OCI-LY3 (cell line): ENCODE measurements around the gene NXPH4.

ENCODE experiments used
- H2AFZ ChIP-seq: fragments of 200-600, 300-600 bp; shearing (Covaris generic); 2 replicates; pipeline ENCODE4 v1.6.0; 2014; ENCODE audit warnings: antibody characterized with exemption, low read depth, low read length
- H3K27ac ChIP-seq: fragments of 200-600, 300-600 bp; sonication (generic); 2 replicates; pipeline ENCODE4 v1.5.1; 2014; ENCODE audit warnings: mild to moderate bottlenecking, low read length, moderate library complexity, mixed read lengths
- H3K27me3 ChIP-seq: fragments of 200-600, 300-600 bp; sonication (generic); 2 replicates; pipeline ENCODE4 v1.6.1; 2014; ENCODE audit warnings: low read depth, low read length, mixed read lengths
- H3K36me3 ChIP-seq: fragments of 200-600, 300-600 bp; sonication (generic); replicated peaks from 2 replicates; pipeline ENCODE3; 2014; ENCODE audit warnings: low read depth, low read length, mixed read lengths
- H3K4me1 ChIP-seq: fragments of 300-600, 200-600 bp; sonication (generic); 2 replicates; pipeline ENCODE4 v1.6.1; 2014; ENCODE audit warnings: low read length, mixed read lengths
- H3K4me2 ChIP-seq: fragments of 200-600, 300-600 bp; sonication (generic); 2 replicates; pipeline ENCODE4 v1.6.1; 2014; ENCODE audit warnings: low read length, mixed read lengths
- H3K4me3 ChIP-seq: fragments of 300-600, 200-600 bp; sonication (generic); 2 replicates; pipeline ENCODE4 v1.5.1; 2014; ENCODE audit warnings: antibody characterized with exemption, mild to moderate bottlenecking, low read length, moderate library complexity
- H3K79me2 ChIP-seq: fragments of 300-600, 200-600 bp; shearing (Covaris generic); 2 replicates; pipeline ENCODE4 v1.6.1; 2014; ENCODE audit warnings: mild to moderate bottlenecking, low read length, mixed read lengths
- H3K9ac ChIP-seq: fragments of 300-600, 200-600 bp; shearing (Covaris generic); 2 replicates; pipeline ENCODE4 v1.6.0; 2014; ENCODE audit warnings: mild to moderate bottlenecking, low read length, moderate library complexity
- H3K9me3 ChIP-seq: fragments of 200-600, 300-600 bp; shearing (Covaris generic); 2 replicates; pipeline ENCODE4 v1.6.1; 2014; ENCODE audit warnings: low read length, mixed read lengths; ENCODE audit not compliant: insufficient read depth
- H4K20me1 ChIP-seq: fragments of 200-600, 300-600 bp; sonication (generic); 2 replicates; pipeline ENCODE4 v1.6.1; 2016; ENCODE audit warnings: low read length, mixed read lengths; ENCODE audit not compliant: insufficient read depth
- EZH2phosphoT487 ChIP-seq: fragments of 200-600 bp; shearing (Covaris generic); IDR thresholded peaks from 2 replicates; pipeline ENCODE4 v1.6.1; 2018; ENCODE audit warnings: antibody characterized with exemption, mixed run types, low read depth
- TF ChIP-seq, protein P1 (sequence below): fragments of 200-600, 300-600 bp; sonication (generic); IDR thresholded peaks from 2 replicates; pipeline ENCODE4 v1.5.1; 2014; ENCODE audit warnings: antibody characterized with exemption, low read length, low read depth

NXPH4 gene

GRCh38 chr12:57231276-57232021 lies 14.9 kb downstream of the NXPH4 start:
- Histone ChIP-seq H3K27ac (0 out of 2 replicates have a peak overlapping the region, but pooled peaks have one; percentile 71), H3K4me2 (peak overlapping the region; percentile 100), H3K27me3 (no peaks in the 10 kb centered on the region), H4K20me1 (peaks cover 17% of the 10 kb centered on the region), H3K36me3 (peaks cover 47% of the 10 kb centered on the region), H3K4me3 (peak overlapping the region; percentile 82), H3K9ac (peak overlapping the region; percentile 97), H3K4me1 (peaks cover 23% of the 10 kb centered on the region), H2AFZ (no peak overlapping the region), H3K9me3 (no peaks in the 10 kb centered on the region), H3K79me2 (peaks cover 29% of the 10 kb centered on the region)
- TF ChIP-seq EZH2phosphoT487, result no peak
- TF ChIP-seq, protein P1, sequence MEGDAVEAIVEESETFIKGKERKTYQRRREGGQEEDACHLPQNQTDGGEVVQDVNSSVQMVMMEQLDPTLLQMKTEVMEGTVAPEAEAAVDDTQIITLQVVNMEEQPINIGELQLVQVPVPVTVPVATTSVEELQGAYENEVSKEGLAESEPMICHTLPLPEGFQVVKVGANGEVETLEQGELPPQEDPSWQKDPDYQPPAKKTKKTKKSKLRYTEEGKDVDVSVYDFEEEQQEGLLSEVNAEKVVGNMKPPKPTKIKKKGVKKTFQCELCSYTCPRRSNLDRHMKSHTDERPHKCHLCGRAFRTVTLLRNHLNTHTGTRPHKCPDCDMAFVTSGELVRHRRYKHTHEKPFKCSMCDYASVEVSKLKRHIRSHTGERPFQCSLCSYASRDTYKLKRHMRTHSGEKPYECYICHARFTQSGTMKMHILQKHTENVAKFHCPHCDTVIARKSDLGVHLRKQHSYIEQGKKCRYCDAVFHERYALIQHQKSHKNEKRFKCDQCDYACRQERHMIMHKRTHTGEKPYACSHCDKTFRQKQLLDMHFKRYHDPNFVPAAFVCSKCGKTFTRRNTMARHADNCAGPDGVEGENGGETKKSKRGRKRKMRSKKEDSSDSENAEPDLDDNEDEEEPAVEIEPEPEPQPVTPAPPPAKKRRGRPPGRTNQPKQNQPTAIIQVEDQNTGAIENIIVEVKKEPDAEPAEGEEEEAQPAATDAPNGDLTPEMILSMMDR, result no peak

DNA sequence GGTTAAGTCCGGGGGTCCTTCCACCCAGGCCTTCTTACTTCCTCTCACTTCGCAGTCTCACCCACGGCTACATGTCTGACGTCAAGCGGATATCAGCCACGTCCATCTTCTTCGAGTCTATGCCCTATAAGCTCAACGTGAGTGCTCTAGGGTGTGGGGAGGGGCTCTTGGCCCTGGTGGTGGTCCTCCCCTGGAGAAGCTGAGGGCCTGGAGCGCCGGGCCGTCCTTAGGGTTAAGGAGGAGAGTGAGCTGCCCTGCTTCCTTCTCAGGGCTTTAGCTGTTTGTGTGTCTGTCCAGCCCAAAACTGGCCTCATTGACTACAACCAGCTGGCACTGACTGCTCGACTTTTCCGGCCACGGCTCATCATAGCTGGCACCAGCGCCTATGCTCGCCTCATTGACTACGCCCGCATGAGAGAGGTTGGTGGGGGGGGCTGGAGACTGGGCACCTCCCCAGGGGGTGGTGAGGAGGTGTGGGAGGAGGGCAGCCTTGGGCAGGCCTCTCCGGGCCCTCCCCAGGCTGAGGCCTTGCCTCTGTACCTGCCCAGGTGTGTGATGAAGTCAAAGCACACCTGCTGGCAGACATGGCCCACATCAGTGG lies 15.7 kb downstream of the NXPH4 start:
- H3K4me2 ChIP-seq, result no peak overlapping the region
- TF ChIP-seq, protein P1, result no peak
- no peak for TF ChIP-seq EZH2phosphoT487
- H3K4me3 ChIP-seq, result no peak overlapping the region
- H3K79me2 ChIP-seq, result peaks cover 29% of the 10 kb centered on the region
- H3K4me1 ChIP-seq, result peaks cover 20% of the 10 kb centered on the region
- peaks cover 17% of the 10 kb centered on the region for H4K20me1 ChIP-seq
- no peak overlapping the region for H2AFZ ChIP-seq
- no peak overlapping the region for H3K27ac ChIP-seq
- H3K36me3 ChIP-seq, result peaks cover 47% of the 10 kb centered on the region
- no peaks in the 10 kb centered on the region for H3K27me3 ChIP-seq
- H3K9ac ChIP-seq, result no peak overlapping the region
- H3K9me3 ChIP-seq, result no peaks in the 10 kb centered on the region

- H4K20me1 ChIP-seq, result peaks cover 17% of the 10 kb centered on the region
- H3K9me3 ChIP-seq, result no peaks in the 10 kb centered on the region
- peaks cover 47% of the 10 kb centered on the region for H3K36me3 ChIP-seq
- no peak overlapping the region for H2AFZ ChIP-seq
- TF ChIP-seq, protein P1, result no peak
- no peak for TF ChIP-seq EZH2phosphoT487
- H3K79me2 ChIP-seq, result peaks cover 29% of the 10 kb centered on the region
- 0 out of 2 replicates have a peak, but pooled peaks cover 4% of the 10 kb centered on the region for H3K27me3 ChIP-seq
- no peak overlapping the region for H3K4me3 ChIP-seq
- no peak overlapping the region for H3K9ac ChIP-seq
- H3K27ac ChIP-seq, result no peak overlapping the region
- H3K4me2 ChIP-seq, result no peak overlapping the region
- H3K4me1 ChIP-seq, result peaks cover 24% of the 10 kb centered on the region
These were observed 17.0 kb downstream of the NXPH4 start for GRCh38 chr12:57233357-57234232.

GRCh38 chr12:57234233-57234570 lies 17.6 kb downstream of the NXPH4 start:
- H3K4me2 ChIP-seq, result no peak overlapping the region

More at GRCh38 chr12:57234233-57234570, 17.6 kb downstream of the NXPH4 start:
- no peak overlapping the region for H3K9ac ChIP-seq
- H4K20me1 ChIP-seq, result peaks cover 17% of the 10 kb centered on the region
- 0 out of 2 replicates have a peak, but pooled peaks cover 4% of the 10 kb centered on the region for H3K27me3 ChIP-seq
- no peaks in the 10 kb centered on the region for H3K9me3 ChIP-seq
- H3K4me3 ChIP-seq, result no peak overlapping the region
- no peak for TF ChIP-seq EZH2phosphoT487
- TF ChIP-seq, protein P1, result no peak
- peaks cover 29% of the 10 kb centered on the region for H3K79me2 ChIP-seq
- peaks cover 47% of the 10 kb centered on the region for H3K36me3 ChIP-seq
- no peak overlapping the region for H3K27ac ChIP-seq
- no peak overlapping the region for H2AFZ ChIP-seq
- peaks cover 18% of the 10 kb centered on the region for H3K4me1 ChIP-seq
